Loucy (cell line): ENCODE results near the gene CCS.

ENCODE experiments used
- H2AFZ ChIP-seq: fragments of 200-600 bp; sonication (generic); 2 replicates; pipeline ENCODE4 v1.6.0; 2016; ENCODE audit warnings: antibody characterized with exemption, mild to moderate bottlenecking, low read length, moderate library complexity
- H3F3A ChIP-seq: fragments of 200-600 bp; 2 replicates; pipeline ENCODE4 v1.6.0; 2016; ENCODE audit warnings: antibody characterized with exemption, low read depth, mild to moderate bottlenecking
- H3K27me3 ChIP-seq: fragments of 200-600 bp; sonication (generic); 2 replicates; pipeline ENCODE4 v1.6.1; 2014; ENCODE audit warnings: low read length, mild to moderate bottlenecking; ENCODE audit not compliant: insufficient read depth, poor library complexity, severe bottlenecking
- H3K36me3 ChIP-seq: fragments of 200-600 bp; sonication (generic); 2 replicates; pipeline ENCODE4 v1.6.1; 2016; ENCODE audit warnings: low read length; ENCODE audit not compliant: insufficient read depth
- H3K4me1 ChIP-seq: fragments of 200-600 bp; sonication (generic); 2 replicates; pipeline ENCODE4 v1.5.1; 2014; ENCODE audit warnings: low read length, mild to moderate bottlenecking; ENCODE audit not compliant: insufficient read depth, poor library complexity, severe bottlenecking
- H3K4me2 ChIP-seq: fragments of 200-600 bp; sonication (generic); 2 replicates; pipeline ENCODE4 v1.6.0; 2014; ENCODE audit warnings: antibody characterized with exemption, low read length, low read depth, mild to moderate bottlenecking; ENCODE audit not compliant: poor library complexity, severe bottlenecking
- H3K4me3 ChIP-seq: fragments of 200-600 bp; sonication (generic); 2 replicates; pipeline ENCODE4 v1.5.1; 2014; ENCODE audit warnings: low read length, mild to moderate bottlenecking, mixed read lengths; ENCODE audit not compliant: poor library complexity, severe bottlenecking
- H3K79me2 ChIP-seq: fragments of 200-600 bp; sonication (generic); 2 replicates; pipeline ENCODE4 v1.6.1; 2014; ENCODE audit warnings: low read length; ENCODE audit not compliant: insufficient read depth
- H3K9ac ChIP-seq: fragments of 200-600 bp; sonication (generic); 2 replicates; pipeline ENCODE4 v1.6.0; 2014; ENCODE audit warnings: mild to moderate bottlenecking, low read depth, low read length, moderate library complexity; ENCODE audit not compliant: poor library complexity, severe bottlenecking
- H3K9me2 ChIP-seq: fragments of 200-600 bp; sonication (generic); replicated peaks from 2 replicates; pipeline ENCODE4 v1.6.1; 2016; ENCODE audit warnings: low read depth, low read length, mixed read lengths
- H3K9me3 ChIP-seq: fragments of 200-600 bp; sonication (generic); 2 replicates; pipeline ENCODE4 v1.6.1; 2014; ENCODE audit warnings: mild to moderate bottlenecking, antibody characterized with exemption, low read length, low read depth; ENCODE audit not compliant: insufficient read depth
- H4K20me1 ChIP-seq: fragments of 200-600 bp; sonication (generic); 2 replicates; pipeline ENCODE4 v1.6.0; 2014; ENCODE audit warnings: antibody characterized with exemption, low read length, mild to moderate bottlenecking; ENCODE audit not compliant: insufficient read depth, poor library complexity, severe bottlenecking
- EZH2phosphoT487 ChIP-seq: fragments of 200-600 bp; IDR thresholded peaks from 2 replicates; pipeline ENCODE4 v1.6.1; 2018; ENCODE audit warnings: antibody characterized with exemption, mild to moderate bottlenecking, moderate library complexity, borderline replicate concordance
- TF ChIP-seq, protein P1 (sequence below): fragments of 200-600 bp; sonication (generic); conservative IDR thresholded peaks from 2 replicates; pipeline ENCODE4 v1.5.1; 2014; ENCODE audit warnings: mild to moderate bottlenecking, antibody characterized with exemption, low read length

The CCS gene

DNA sequence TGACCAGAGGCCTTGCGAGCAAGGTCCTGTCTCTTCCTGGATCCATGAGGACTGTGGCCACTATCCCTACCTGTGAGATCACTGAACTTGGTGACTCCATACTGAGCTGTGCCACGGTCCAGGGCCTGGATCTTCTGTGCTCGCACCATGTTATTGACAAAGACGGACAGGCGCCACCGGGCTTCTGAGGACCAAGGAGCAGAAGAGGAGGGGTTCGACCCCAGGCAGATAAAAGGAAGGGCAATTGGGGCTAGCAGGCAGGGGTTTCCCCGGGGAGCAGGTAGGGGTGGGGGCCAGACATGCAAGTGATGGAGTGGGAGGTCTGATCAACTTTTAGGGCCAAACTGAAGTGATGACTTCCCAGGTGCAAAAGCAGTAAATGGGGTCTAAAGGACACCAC lies 26.8 kb upstream of the CCS start:
- TF ChIP-seq EZH2phosphoT487, result no peak
- TF ChIP-seq, protein P1, sequence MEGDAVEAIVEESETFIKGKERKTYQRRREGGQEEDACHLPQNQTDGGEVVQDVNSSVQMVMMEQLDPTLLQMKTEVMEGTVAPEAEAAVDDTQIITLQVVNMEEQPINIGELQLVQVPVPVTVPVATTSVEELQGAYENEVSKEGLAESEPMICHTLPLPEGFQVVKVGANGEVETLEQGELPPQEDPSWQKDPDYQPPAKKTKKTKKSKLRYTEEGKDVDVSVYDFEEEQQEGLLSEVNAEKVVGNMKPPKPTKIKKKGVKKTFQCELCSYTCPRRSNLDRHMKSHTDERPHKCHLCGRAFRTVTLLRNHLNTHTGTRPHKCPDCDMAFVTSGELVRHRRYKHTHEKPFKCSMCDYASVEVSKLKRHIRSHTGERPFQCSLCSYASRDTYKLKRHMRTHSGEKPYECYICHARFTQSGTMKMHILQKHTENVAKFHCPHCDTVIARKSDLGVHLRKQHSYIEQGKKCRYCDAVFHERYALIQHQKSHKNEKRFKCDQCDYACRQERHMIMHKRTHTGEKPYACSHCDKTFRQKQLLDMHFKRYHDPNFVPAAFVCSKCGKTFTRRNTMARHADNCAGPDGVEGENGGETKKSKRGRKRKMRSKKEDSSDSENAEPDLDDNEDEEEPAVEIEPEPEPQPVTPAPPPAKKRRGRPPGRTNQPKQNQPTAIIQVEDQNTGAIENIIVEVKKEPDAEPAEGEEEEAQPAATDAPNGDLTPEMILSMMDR, result no peak
- no peaks in the 10 kb centered on the region for H3K36me3 ChIP-seq
- H3K9me2 ChIP-seq, result no peaks in the 10 kb centered on the region
- no peaks in the 10 kb centered on the region for H3F3A ChIP-seq
- peaks cover 2% of the 10 kb centered on the region for H3K4me1 ChIP-seq
- no peaks in the 10 kb centered on the region for H3K27me3 ChIP-seq
- H4K20me1 ChIP-seq, result no peaks in the 10 kb centered on the region
- H3K9ac ChIP-seq, result no peak overlapping the region
- no peaks in the 10 kb centered on the region for H3K9me3 ChIP-seq
- H2AFZ ChIP-seq, result no peak overlapping the region
- no peak overlapping the region for H3K4me2 ChIP-seq
- H3K4me3 ChIP-seq, result no peak overlapping the region
- H3K79me2 ChIP-seq, result no peaks in the 10 kb centered on the region

DNA sequence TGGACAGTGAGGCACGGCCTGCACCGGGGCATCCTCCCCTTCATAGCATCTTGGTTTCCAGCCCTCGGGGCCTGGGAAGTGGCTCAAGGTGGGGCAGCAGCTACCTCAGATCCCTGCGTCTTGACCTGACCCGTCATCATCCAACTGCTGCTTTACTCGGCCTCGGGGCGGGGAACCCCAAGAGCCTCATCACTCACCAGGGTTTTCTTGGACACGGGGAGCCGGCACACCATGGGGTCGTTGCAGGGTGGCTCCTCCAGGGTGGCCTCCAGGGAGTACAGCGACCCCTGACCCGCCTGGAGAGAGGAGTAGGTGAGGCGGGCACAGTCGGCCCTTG lies 25.2 kb upstream of the CCS start:
- Histone ChIP-seq H3K79me2 (no peaks in the 10 kb centered on the region), H3K4me1 (peaks cover 2% of the 10 kb centered on the region), H3K4me3 (peak overlapping the region; percentile 79), H3K4me2 (peak overlapping the region; percentile 85), H3K9me2 (no peaks in the 10 kb centered on the region), H3K9me3 (no peaks in the 10 kb centered on the region), H3F3A (no peaks in the 10 kb centered on the region), H3K36me3 (no peaks in the 10 kb centered on the region), H2AFZ (peak overlapping the region; percentile 98; the same call in 1 of the 2 replicates), H3K27me3 (no peaks in the 10 kb centered on the region), H3K9ac (peak overlapping the region; percentile 52), H4K20me1 (no peaks in the 10 kb centered on the region)
- TF ChIP-seq, protein P1, result no peak
- no peak for TF ChIP-seq EZH2phosphoT487

DNA sequence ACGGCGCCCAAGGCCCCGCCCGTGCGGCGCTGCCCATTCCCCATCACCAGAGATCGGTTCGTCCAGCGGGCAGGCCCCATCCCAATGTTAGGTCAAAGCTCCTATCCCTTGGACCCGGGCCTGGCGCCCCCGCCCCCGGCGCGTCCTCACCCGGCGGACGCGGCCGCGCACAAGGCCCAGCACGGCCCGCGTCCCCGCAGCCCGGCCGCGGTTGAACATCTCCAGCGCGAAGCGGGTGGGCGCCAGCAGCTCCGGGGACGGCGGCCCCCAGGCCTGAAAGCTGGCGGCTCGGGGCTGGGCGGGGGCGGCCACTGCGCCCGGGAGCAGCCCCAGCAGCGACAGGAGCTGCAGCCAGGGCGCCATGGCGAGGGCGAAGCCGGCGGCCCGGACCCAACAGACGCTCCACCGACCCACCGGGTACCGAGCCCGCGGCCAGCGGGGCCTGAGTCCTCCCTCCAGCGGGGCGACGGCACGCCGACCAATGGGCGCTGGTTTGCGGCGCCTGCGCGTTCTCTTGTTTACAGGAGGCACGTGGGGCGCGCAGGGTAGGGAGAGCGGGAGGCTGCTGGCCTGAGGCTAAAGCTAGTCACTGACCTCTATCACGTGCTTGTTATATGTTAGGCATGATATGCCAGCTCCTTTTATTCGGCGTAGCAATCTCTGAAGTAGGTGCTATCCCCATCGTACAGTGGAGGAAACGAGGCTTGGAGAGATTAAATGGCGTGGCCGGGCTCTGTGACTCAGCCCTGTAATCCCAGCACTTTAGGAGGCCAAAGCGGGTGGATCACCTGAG lies 24.7 kb upstream of the CCS start, which contains the start of gene CTSF:
CTSF (minus strand) TSS at position 483 of the 793 bp plus-strand sequence; CDS start at position 363, 120 bp downstream.
- H3K79me2 ChIP-seq, result no peaks in the 10 kb centered on the region
- H3F3A ChIP-seq, result no peaks in the 10 kb centered on the region

More for the DNA sequence above, 24.7 kb upstream of the CCS start, which contains the start of gene CTSF:
- peaks cover 2% of the 10 kb centered on the region for H3K4me1 ChIP-seq
- H3K9ac ChIP-seq, result peak within 1 kb of the TSS; percentile 52
- peak within 1 kb of the TSS; percentile 98 for H2AFZ ChIP-seq
- no peaks in the 10 kb centered on the region for H3K27me3 ChIP-seq
- H3K36me3 ChIP-seq, result no peaks in the 10 kb centered on the region
- no peaks in the 10 kb centered on the region for H3K9me3 ChIP-seq
- H3K4me3 ChIP-seq, result peak within 1 kb of the TSS; percentile 79
- no peaks in the 10 kb centered on the region for H3K9me2 ChIP-seq
- peak within 1 kb of the TSS; percentile 85 for H3K4me2 ChIP-seq
- TF ChIP-seq, protein P1, result no peak
- TF ChIP-seq EZH2phosphoT487, result no peak
- H4K20me1 ChIP-seq, result no peaks in the 10 kb centered on the region
